A204.1 (cell line): Measurements from ENCODE around the gene MNAT1.
A peak's percentile ranks its signal among the peaks of the same experiment; 100 is the strongest.
"Not testable (repeated sequence)": the region's sequence is repeated elsewhere in the genome, so short reads cannot be mapped to it uniquely, and the experiment has no call there.

Source experiments
- FAIRE-seq: peaks from 2 replicates; lab custom pipeline; 2012; peaks lifted over from hg19 to GRCh38; lab: Jason Lieb, UNC

The MNAT1 gene

GRCh38 chr14:60805841-60806430 lies 71.4 kb downstream of the MNAT1 start:
- FAIRE-seq, result no peak

GRCh38 chr14:60807247-60807646 lies 72.7 kb downstream of the MNAT1 start:
- FAIRE-seq, result no peak

- FAIRE-seq, result no peak
Observed at GRCh38 chr14:60807971-60808370, 73.4 kb downstream of the MNAT1 start.

DNA sequence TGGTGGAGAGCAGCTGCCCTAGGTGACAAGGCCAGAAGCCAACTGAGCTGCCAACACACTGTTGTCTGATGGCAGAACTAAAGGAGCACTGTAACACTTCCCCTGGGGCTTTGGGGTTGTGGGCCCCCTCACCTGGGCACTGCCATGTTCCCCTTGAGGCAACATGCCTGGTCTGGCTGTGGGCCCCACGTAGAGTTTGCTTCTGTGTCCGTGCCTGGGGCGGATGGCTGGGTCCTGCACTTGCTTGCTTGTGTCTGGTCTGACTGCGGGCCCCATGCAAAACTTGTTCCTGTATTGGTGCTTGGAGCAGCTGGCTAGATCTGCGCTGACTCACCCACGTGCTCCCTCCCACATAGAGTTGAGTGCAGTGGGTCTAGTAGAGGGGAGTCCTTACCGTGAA lies 78.4 kb downstream of the MNAT1 start:
- FAIRE-seq, result no peak

DNA sequence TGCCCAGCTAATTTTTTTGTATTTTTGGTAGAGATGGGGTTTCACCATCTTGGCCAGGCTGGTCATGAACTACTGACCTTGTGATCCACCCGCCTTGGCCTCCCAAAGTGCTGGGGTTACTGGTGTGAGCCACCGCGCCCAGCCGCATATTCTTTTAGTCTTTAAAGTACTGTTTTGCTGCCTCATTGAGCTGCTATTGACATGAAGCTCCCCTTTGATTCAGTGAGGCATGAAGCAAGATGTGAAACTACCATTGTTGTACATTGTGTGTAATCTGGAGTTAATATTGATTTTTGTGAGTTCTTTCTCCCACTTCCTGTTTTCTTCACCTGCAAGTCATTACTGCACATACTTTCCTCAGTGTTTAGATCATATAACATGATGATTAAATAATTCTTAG lies 80.8 kb downstream of the MNAT1 start:
- no peak for FAIRE-seq

DNA sequence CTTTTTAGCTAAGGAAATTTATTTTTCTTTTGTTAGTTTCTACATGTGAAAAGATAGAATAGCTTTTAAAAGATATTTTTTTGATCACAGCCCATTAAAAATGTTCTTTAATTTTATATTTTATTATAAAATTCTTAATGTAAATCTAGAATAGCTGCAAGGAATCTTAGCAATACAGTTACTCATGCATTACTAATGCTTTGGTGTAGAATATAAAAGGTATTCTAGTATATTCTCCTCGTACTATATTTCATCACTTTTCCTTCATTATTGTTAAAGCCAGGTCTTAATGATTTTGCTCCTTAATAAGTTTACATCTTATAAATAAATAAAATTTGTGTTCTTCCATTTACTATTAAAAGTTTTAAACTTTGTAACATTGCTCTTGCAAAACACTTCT lies 82.6 kb downstream of the MNAT1 start:
- no peak for FAIRE-seq

- no peak for FAIRE-seq
Observed at GRCh38 chr14:60819575-60819974, 85.0 kb downstream of the MNAT1 start.

- FAIRE-seq, result no peak
Observed at GRCh38 chr14:60838601-60839000, 104.0 kb downstream of the MNAT1 start.

DNA sequence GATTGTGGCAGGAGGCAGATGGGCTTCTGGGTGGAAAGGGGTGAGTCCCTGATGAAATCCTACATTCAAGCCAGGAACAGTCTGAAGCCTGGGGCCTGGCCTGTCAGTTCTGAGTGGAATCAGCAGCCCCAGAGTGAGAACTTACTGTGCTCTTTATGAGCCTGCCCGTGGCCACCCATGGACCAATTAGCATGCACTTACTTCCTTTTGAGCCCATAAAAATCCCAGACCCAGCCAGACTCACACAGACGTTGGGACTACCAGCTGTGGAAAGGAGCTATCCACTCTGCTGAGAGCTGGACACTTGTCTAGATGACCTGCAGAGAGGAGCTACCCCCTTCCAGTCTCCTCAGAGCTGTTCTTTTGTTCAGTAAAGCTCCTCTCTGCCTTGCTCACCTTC lies 104.5 kb downstream of the MNAT1 start:
- FAIRE-seq, result no peak

DNA sequence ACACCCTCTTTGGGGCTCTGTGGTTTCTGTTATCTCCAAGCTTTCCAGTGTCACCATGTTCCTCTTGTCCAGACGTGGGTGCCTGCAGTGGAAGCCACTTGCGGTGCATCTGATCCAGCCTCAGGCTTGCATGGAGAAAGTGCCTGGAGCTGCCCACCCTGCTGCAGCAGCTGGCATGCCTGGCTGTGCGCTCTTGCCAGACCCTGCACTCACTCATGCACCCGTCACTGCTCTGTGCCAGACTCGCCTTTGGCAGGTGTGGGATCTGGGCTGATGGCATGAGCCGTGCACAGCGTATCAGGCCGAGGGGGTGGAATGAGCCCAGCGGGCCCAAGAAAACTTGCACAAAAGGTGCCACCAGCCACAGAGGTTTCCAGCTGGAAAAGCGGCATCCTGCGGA lies 105.1 kb downstream of the MNAT1 start:
- no peak for FAIRE-seq

- FAIRE-seq, result no peak
Observed at GRCh38 chr14:60840313-60840712, 105.8 kb downstream of the MNAT1 start.

- FAIRE-seq, result no peak
Observed at GRCh38 chr14:60845523-60845922, 111.0 kb downstream of the MNAT1 start.

DNA sequence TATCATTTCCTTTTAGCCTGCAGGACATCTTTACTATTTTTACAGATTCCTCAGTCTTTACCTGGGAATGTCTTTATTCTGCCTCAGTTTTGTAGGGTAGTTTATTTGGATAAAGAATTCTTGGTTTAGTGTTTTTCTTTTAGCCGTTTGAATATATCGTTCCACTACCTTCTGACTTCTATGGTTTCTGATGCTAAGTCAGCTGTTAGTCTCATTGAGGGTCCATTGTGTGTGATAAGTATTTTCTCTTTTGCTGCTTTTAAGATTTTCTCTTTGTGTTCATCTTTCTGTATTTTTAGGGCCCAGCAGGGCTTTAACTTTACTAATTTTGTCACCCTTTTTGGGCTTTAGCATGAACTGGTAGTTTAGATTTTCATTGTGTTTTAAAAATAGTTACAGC lies 113.5 kb downstream of the MNAT1 start:
- no peak for FAIRE-seq

- not testable (repeated sequence) for FAIRE-seq
Observed at GRCh38 chr14:60851692-60852091, 117.1 kb downstream of the MNAT1 start.

- FAIRE-seq, result no peak
Observed at GRCh38 chr14:60856111-60856510, 121.5 kb downstream of the MNAT1 start.

- FAIRE-seq, result no peak
Observed at GRCh38 chr14:60859525-60859924, 125.0 kb downstream of the MNAT1 start.

DNA sequence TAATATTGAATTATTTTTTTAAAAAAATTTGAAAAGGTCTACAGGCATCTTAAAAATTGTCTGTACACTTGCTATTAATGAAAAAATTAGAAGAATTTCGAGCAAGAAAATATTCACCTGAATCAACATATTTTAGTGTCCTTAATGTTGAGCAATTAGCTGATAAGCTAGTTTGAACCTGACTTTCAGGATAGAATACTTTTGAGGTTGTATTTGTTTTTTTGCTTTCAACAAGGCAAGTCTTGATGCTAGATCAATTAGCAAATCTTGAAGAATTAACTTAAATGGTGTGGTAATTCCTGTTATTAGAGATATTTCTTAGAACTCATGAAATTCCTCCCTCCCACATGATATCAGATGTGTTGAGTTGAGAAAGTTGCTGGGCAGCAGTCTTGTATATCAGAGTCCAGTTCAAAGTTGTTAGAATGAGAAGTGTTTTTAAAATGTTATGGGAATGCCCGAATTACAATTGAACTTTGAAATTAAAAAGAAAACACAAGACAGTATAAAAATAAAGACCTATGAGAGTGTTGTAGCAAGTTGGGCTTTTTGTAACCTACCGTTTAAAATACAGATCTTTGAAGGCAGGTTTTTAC lies 127.1 kb downstream of the MNAT1 start:
- FAIRE-seq, result peak; percentile 27

DNA sequence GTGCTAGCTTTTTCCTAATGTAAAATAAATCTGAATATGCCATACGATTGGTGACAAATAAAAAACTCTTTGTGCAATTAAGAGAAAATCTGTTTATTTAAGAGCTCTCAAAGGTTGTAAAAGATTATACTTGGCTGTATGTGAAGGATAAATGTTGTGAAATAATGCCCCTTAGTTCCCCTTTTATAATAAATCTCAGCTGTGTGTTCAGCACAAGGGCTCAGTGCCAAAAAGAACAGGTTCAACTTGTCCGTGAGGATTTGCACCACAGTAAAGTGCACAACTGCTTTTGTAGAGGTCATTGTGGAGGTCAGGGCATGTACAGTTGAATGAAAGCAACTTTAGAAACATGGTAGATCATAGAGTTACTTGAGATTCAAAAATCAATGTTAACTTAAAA lies 127.7 kb downstream of the MNAT1 start:
- no peak for FAIRE-seq

DNA sequence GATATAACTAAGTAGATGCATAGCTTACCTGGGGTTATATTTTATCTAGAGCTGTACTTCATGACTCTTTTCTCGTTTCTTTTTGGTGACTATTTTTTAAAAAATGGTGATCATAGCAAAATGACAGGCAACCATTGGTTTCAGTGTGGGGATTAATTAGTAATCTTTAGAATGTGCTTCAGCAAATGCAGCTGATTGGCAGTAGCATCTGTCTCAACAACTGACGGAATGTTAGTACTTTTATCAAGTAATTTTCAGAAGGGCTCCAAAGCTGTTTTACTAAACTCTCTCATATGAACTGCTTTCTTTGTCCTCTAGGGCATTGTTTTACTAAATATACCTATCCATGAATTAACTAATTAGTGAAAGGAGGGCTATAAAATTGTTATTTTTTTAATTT lies 128.7 kb downstream of the MNAT1 start:
- FAIRE-seq, result no peak

DNA sequence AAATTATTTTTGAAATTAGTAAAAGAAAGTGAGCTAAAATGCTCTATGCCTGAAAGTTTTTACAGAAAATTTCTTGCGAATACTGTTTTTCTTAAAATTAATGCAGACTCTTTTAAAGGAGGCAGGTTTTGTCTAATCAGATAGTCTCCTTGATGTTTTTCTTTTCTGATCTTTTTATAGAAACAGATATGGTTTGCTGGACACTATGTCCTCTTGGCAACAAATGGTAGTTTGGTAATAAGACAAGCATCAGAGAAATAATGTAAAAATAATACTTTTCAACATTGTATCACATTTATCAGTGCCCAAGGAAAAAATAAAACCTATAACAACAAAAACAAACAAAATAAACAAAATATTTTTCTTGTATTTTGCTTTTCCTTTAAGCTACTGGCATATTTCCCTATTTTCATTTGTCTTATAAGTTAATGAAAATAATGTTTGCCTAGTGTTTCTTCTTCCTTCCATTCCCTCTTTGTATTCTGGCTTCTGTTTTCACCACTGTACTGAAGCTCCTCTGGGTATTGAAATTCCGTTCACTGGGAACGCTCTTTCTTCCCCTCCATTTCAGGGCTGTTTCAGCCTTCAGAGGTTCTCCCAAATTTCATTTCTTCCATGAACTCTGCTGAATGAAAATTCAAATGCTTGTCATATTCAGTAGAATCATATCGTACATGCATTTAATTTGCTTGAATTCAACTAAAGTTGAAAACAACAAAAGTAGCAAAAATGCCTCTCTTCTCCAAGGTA lies 131.0 kb downstream of the MNAT1 start:
- no peak for FAIRE-seq

DNA sequence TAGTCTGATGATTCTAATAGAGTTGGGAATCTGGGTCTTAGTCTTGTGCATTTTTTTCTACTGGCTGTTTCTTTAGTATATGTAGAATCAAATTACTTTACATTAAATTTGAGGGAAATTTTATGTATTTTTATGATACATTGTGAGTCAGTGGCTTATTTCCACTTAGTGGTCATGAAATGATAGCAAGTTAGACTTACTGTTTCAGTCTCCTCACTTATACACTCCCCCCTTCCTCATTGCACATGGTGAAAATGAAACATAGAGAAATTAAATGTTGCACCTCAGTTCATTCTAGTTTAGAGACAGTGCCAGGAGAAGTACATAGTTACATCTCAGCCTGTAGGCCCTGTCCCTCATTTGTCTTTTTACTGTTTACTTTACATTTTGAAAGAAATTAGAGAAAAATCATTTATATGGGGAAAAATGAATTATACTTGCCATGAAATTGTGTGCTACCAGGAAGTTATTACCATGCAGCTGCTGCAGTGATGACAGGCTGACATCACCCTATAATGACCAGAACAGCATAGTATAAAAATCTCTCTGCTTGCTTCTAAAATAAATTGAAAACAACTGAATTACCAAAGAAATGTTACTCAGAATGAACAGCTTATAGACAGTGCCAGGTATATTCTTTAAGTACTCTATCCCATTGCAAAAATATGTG lies 133.1 kb downstream of the MNAT1 start:
- FAIRE-seq, result no peak

DNA sequence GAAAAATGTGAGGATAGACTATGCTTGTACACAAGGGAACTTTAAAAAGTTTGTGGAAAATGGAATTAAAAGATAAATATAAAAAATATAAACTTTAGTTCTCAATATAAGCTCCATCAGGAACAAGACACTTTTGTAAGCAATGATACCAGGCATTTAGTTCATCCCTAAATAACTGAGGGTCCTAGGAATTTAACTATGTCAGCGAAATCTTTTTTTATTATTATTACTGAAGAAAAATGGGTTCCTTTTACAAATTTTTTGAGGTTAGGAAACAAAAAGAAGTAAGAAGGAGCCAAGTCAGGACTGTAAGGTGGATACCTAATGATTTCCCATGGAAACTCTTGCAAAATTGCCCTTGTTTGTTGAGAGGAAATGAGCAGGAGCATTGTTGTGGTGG lies 143.6 kb downstream of the MNAT1 start:
- FAIRE-seq, result no peak

- no peak for FAIRE-seq
Observed at GRCh38 chr14:60878536-60878935, 144.0 kb downstream of the MNAT1 start.
